Ureter (tissue), 1 donor: ENCODE measurements around the gene CLPSL2. TPM values are rescaled to one million over a fixed set of nuclear protein-coding genes. Genes with fewer than 3 reads are reported as not detected.
"Not testable (repeated sequence)": the region's sequence is repeated elsewhere in the genome, so short reads cannot be mapped to it uniquely, and the experiment has no call there.

Experiments
- DNase-seq: peaks from one replicate; pipeline ENCODE4 v3.0.0-alpha.2; 2020; ENCODE audit warnings: low spot score
- total RNA-seq: library from RNA; stranded (reverse); gene quantifications from one replicate; pipeline ENCODE4 v1.2.4, GENCODE V29; 2023
- donor health status: DM: yes; HTN: yes; CAD: no.

Gene CLPSL2, protein sequence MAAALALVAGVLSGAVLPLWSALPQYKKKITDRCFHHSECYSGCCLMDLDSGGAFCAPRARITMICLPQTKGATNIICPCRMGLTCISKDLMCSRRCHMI
- total RNA-seq, result not detected

DNA sequence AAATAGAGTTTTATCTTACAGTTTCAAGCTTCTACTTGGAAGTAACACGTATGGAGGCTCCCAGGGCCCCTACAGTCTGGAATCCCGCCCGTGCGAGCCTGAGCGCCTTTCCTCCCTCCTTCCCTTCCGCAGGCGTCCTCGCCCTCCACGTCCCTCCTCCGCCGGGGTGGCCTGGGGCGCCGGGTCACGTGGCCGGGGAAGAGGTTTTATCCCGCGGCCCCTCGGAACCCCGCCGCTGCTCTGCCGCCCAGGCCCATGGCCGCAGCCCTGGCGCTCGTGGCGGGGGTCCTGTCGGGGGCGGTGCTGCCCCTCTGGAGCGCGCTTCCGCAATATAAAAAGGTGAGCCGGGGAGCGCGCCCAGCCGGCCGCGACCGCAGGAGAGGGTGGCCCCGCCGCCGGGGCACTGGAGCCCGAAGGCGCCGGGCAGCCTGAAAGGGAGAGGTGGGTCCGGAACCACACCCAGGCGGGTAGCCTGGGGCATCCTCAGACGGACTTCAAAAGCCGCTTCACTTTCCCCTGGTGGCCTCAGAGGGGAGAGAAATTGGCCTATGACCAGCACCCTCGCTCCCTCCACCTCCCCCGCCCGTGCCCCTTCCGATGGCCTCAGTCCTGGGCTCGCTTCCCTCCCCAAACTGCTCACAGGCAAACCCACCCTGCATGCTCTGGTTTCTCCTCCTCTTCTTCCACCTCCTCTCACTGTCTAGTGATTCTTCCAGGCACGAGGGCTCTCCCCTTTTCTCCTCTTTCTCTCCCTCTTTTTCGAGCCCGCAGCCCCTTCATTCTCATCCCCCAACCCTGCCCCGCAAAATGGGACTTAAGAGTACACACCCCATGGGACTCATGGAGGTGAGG lies at the start of gene CLPSL2:
CLPSL2 (plus strand) TSS at position 235 of the 852 bp plus-strand sequence; CDS start at position 256, 21 bp downstream.
- no peak for DNase-seq

DNA sequence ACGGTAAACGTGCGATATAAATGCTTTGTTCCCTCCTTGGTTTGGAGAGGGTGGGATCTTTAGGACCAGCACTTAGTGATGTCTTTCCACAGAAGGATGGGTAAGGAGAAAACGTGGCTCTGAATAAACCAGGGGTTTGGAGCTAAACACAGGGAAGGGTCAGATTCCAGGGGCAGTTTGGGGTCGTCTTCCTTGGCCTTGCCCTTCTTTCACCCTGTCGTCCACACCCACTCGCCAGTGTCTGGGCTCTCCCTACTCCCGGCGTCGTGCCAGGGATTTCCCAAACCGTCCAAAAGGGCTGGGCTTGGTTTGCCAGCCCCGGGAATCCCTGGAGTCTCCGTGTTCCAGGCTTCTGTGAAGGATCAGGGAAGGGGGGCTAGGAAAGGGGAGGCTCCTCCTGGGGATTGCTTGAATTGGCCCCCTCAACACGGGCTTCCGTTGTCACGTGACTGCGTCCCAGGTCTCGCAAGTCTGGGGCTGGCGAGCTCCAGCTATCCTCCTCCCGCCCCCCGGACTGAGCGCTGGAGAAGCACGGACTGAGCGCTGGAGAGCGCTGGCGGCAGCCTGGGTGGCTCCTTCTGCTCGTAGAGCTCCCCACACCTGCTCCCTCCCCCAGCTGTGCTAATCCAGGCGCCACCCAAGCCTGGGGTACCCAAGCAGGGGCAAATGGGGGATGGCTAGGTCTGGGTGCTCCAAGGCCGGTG lies 49.0 kb upstream of the CLPSL2 start:
- DNase-seq, result peak; percentile 88

DNA sequence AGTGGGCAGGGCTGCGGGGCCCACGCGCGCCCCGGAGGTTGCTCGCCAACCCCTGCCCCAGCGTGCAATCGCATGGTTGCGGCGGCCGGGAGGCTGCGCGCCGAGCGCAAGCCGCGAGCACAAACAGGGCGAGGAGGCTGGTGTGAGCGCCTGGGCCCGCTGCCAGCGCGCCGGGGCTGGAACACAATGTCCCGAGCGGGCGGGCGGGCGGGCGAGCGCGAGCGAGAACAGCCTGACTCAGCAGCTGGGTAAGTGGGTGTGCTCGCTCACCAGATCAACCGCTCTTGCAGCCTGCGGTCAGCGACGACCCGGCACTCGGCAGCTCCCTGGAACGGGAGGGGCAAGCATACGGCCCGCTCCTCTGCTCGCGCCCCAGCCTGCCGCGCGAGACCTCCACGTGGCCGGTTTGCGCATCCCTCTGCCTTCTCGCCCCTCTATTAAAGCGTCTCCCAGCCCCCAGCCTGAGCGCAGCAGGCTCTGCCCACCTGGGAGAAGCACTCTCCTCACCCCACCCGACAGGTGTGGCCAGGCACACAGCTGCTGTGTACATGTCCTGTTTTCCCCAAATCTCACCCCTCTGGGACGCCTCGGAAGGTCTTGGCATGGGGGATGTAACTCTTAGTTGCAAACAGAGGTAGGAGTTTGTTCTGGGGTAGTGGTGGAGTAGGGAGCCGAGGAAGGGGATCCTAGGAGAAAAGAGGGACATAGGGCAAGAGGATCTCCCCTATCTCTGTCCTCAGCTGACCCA lies 48.3 kb upstream of the CLPSL2 start:
- DNase-seq, result peak; percentile 94

DNA sequence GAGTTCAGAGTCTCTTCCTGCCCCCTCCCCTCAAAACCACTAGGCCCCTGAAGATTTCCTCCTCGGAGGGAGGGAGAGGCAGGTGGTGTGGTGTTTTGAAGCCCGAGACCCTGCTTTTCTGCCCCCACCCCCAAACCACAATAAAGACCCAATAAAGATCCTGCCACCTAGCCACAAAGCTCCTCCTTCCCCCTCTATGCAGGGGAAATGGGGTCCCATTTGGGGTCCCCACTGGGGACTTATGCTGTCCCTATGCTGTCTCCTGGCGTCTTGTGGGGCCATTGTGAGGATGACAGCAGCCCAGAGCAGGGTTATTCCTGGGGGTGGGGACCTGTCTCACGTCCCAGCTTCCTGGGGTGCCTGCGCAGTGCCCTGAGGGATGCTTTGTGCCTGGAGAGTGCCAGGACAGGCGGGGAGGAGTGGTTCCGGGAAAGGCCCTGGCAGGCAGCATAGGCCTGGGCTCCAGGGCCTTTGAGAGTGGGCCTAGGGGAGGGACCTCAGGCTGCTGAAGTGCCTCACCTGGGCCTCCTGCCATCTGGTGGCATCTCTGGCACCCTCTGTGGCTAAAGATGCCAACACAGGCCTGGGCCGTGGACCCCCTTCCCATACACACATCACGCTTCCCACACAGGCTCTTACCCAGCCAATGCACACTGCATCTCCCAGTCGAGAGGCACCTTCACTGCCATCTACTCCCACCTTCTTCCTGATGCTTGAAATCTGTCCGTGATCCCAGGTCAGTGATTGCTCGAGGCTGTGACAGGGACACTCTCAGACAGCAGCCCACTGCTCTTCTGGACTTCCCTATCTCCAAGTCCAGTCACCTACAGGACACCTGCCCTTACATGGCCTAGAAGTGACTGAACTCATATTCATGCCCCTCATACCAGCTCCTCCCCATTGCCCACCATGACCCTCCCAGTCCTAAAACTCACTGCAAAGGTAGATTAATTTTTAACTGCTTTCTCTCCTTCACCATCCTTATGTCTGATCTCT lies 47.4 kb upstream of the CLPSL2 start:
- DNase-seq, result peak; percentile 67

DNA sequence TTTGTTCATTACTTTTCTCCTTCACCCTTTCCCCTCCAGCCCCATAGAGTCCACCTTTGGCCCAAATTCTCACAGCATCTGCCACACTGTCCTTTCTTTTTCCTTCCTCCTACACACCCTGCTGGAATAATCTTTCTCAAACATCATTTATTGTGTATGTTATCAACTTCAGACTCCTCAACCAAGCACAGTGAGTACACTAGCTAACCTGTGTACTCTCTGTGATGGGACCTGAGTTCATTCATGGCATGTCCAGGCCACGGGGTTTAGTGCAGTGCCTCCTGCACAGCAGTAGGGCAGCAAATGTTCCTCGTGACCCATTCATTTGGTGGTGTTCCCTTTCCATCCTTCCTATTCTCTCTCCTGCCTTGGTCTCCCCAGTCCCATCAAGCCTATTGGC lies 46.7 kb upstream of the CLPSL2 start:
- DNase-seq, result no peak

DNA sequence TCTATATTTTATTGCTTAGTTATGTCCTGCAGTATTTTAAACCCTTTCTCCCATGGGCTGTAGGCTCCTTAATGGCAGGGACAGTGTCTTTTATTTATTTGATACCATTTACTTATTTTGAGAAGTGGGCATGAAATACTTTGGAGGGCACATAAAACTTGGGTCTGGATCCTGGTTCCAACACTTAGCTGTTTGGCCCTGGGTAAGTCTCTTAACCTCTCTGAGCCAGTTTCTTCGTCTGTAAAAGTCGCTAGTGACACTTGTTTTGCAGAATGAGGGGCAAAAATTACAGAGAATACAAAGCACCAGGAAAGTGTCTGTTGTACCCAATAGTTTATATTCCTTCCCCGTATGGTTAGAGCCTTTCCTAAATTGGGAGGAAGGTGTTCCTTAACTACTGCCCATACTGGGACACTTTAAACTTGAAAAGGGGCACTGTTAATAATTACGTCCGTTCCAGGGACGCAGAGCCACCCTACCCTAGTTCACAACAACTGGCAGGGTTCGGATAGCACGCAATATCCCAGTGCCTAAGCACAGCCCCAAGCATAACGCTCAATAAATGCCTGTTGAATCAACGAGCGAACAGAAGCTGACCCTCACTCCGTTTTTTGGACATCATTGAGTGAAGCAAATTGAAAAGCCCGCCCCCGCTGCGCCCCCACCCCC lies 45.5 kb upstream of the CLPSL2 start:
- no peak for DNase-seq

DNA sequence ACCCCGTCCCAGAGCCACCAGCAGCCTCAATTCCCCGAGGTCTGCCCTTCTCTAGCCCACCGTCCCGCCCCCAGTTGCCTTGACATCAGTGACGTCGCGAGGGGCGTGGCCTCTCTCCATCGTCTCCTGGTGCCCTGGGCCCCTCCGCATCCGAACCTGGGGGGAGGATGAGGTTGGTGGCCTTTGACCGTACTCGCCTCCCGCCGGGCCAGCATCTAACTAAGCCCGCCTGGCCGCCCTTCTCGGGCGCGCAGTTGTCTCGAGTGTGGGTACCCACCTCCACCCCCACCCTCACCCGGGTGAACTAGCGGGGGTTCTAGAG lies 45.0 kb upstream of the CLPSL2 start:
- DNase-seq, result peak; percentile 96

DNA sequence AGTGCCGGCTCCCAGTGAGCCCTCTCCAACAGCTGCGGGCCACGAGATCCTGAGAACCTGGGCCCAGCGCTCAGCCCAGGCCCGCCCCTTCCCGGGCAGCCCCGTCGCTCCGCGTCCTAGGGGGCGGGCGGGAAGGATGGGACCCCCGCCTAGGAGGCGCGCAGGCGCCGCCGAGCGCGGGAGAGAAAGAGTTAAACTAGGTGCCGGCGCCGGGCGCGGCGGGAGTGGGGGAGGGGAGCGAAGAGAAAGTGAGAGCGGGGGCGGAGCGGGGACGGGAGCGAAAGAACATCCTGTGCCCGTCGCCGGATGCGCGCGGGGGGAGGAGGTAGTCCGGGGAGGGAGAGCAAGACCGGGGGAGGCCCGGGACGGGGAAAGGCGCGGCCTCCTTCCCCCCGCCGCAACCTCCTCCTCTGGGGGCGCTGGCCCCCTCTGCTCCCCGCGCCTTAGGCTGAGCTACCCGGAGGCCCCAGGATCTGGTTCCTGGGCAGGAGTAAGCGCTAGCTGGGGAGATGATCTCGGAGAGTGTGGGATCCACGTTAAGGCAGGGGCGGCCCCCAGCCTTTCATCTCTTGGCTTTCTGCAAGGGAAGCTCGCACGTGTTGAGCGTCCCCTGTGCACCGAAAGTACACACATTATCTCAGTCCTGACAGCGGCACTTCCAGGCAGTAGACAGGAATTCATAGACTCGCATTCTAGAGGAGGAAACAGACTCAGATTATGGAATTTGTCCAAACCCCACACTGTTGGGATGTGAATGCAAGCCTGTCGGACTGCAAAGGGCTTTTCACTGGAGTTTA lies 44.5 kb upstream of the CLPSL2 start:
- peak; percentile 98 for DNase-seq

DNA sequence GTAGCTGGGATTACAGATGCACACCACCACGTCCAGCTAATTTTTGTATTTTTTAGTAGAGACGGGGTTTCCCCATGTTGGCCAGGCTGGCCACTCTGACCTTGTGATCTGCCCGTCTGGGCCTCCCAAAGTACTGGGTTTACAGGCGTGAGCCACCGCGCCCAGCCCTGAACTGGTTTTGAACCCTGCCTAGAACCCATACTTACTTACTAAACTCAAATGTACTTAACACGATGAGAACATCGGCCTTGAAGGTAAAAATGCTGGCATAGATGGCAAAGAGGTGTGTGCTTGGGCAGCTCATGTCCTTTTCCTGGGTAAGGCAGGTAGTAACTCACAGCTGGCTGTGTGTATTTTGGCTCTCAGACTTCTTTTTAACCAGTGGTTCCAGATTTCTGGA lies 42.8 kb upstream of the CLPSL2 start:
- no peak for DNase-seq

DNA sequence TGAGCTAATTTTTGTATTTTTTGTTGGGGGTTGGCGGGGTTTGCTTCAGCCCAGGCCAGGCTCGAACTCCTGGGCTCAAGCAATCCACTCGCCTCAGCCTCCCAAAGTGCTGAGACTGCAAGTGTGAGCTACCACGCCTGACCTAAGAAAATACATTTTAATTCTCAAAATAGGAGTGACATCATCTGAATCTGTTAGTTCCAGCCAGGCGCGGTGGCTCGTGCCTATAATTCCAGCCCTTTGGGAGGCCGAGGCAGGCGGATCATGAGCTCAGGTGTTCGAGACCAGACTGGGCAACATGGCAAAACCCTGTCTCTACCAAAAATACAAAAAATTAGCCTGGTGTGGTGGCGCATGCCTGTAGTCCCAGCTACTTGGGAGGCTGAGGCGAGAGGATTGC lies 42.1 kb upstream of the CLPSL2 start:
- DNase-seq, result not testable (repeated sequence)

DNA sequence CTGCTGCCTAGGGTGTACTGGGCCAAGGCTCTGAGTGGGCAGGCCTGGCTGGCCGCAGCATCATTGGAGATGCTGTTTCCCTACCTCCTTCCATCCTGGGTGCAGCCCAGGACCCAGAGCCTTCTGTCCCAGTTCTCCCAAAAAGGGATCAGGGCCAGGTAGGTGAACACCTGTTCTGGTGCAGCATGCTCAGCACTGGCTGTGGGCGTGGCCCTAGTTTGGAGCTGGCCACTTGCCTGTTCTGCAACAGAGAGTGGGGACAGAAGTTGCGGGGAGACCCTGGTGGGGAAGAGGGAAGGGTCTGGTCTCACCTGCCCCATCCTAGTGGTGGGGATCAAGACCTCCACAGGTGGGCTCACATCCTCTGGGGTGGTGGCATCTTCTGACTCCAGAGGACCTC lies 40.9 kb upstream of the CLPSL2 start:
- no peak for DNase-seq

DNA sequence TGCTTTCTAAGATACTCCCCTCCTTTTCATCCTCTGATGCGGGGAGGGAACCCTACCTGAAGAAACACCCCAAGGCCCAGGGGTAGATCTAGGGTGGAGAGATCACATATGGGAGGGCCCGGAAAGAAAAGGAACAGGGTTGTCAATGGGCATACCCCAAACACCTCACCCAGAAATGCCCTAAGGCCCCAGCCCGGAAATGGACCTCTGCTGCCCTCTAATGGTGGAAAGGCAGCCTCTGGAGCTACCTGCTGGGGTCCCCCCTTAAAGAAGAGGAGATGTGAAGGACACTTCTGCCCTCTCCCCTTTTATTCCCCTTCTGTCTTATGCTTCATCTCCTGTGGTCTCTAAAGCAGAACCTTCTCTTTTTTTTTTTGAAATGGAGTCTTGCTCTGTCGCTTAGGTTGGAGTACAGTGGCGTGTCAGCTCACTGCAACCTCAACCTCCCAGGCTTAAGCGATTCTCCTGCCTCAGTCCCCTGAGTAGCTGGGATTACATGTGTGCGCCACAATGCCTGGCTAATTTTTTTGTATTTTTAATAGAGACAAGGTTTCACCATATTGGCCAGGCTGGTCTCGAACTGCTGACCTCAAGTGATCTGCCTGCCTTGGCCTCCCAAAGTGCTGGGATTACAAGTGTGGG lies 40.0 kb upstream of the CLPSL2 start:
- peak; percentile 87 for DNase-seq

DNA sequence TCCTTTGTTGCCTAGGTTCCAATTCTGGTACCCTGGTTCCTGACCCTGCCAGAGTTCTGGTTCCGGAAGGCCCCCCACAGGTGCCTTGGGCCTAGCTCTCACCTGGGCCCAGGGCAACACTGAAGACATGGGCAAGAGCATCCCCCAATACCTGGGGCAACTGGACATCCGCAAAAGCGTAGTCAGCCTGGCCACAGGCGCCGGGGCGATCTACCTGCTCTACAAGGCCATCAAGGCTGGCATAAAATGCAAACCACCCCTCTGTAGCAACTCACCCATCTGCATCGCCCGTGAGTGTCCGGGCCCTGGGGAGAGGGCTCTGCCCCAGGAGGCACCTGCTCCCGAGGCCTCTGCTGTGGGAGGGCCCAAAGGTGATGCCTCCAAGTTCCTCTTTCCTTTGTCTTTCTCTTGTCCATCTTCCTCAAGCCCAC lies 39.4 kb upstream of the CLPSL2 start, which contains the start of gene ARMC12:
ARMC12 (plus strand) TSS at position 51 of the 431 bp plus-strand sequence; CDS start at position 128, 77 bp downstream.
- no peak for DNase-seq

DNA sequence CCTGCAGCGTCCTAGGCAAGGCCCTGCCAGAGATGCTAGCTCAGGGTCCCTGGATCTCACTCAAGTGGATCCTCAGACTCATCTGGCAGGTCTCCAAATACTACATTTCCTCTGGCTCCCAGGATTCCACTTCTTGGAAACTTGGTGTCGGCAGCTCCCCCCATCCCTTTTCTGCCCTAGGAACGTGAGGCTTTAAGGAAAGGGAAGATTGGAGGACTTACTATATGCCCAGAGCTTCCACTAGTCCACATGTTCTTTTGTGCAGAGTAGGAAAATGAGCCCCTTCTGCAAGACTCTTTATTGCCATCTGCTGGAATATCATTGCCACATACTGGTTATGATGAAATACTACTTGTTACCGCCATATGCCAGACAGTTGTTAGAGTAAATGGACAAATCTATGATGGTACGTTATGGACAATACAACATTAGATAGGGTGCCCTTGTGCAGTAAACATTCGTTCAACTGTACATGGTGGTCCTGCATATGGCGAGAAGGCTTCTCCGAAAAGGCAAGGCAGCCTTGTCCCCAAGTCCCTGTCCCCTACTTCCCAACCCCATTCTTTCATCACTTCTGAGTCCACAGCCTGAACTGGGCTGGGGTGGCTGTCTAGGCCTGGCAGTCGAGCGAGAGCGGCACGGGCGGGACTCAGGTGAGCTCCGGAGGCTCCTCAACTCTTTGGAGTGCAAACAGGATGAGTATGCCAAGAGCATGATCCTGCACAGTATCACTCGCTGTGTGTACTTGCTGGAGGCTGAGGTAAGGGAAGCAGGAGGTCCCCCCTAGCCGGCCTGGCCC lies 38.8 kb upstream of the CLPSL2 start:
- no peak for DNase-seq

DNA sequence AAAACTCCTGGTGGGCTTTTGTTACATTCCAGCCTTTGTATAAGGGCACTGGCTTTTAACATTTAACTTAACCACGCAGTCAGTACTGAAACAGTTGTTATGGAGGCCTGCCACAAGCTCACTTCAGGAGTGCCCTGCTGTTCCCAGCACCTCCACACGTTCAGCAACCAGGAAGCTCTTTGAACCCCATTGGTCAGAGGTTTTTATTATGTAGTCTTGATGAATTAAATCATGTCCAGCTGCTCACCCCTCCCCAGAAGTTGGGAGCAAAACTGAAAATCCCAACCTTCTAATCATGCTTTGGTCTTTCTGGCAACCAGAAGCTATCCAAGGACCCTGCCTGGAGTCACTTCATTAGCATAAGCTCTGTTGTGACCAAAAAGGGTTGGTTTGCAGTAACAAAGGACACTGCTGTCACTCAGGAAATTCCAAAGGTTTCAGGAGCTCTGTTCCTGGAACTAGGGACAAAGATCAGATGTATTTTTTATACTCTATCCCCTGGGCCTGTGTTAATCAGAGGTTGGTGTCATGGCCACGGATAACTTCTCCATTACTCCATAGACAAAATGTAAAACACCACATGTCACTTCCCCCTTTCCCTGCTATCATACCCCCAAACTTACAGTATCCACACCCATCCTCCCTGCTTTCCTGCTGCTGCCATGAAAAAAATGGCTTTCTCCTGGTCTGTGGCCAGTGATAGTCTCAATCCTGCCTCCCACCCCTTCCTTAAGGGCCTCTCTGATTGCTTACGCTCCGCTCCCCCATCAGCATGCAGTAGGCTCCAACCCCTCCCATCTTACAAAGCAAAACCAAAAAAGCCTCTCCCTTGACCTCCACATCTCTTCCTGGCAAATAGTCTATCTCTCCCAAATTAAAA lies 36.5 kb upstream of the CLPSL2 start:
- DNase-seq, result no peak

DNA sequence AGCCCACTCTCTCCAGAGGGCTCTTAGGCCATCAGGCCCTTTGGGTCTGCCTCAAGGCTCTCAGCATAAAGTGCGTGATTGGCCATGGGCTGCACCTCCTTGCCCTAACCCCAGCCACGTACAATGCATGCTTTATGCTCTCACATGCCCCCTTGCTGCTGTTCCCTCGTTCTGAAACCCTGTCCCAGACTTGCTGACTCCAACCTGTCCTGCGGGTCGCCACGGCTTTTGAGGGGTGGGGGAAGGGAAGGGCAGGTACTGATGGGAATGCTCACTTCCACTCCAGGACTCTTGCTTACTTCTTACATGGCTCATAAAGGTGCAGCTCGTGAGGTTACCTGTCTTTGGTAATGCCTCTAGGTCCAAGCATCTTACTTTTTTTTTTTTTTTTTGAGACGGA lies 33.6 kb upstream of the CLPSL2 start:
- no peak for DNase-seq

DNA sequence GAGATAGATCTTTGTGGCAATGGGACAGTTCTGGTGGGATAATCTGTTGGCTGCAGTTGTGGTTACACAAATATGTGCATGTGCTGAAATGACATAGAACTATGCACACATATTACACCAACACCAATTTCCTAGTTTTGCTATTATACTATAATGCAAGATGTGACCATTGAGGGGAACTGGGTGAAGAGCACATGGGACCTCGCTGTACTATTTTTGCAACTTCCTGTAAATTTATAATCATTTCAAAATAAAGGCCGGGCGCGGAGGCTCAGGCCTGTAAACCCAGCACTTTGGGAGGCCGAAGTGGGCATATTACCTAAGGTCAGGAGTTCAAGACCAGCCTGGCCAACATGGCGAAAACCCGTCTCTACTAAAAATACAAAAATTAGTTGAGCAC lies 30.9 kb upstream of the CLPSL2 start:
- no peak for DNase-seq
